ENCODE results near the gene RAVER2. TPM values are rescaled to one million over a fixed set of nuclear protein-coding genes. Genes with fewer than 3 reads are reported as not detected.

Gene RAVER2
- total RNA-seq, 1 donor from 2014 or later = 11.9 TPM

DNA sequence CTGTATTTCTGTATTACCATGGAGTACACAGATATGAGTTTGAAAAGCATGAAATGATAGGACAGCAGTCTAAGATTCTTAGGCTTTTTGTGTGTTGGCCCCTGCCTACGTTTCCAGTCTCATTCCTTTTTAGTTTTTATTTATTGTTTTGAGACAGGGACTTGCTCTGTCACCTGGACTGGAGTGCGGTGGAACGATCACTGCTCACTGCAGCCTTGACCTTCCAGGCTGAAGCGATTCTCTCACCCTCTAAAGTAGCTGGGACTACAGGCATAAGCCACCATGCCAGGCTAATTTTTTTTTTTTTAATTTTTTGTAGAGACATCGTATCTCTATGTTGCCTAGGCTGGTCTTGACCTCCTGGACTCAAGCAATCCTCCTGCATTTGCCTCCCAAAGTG, 3.8 kb downstream of the RAVER2 start:
- H3K4me3 Mint-ChIP-seq (ENCODE audit: unreplicated experiment) = no peak overlapping the region
- no peaks in the 10 kb centered on the region for H3K36me3 Mint-ChIP-seq (ENCODE audit: low read depth, unreplicated experiment)
- DNase-seq (ENCODE audit: low spot score) = no peak
- H3K4me1 Mint-ChIP-seq (ENCODE audit: unreplicated experiment) = peaks cover 17% of the 10 kb centered on the region
- H3K9me3 Mint-ChIP-seq (ENCODE audit: unreplicated experiment) = no peaks in the 10 kb centered on the region
- no peak overlapping the region for H3K27ac Mint-ChIP-seq (ENCODE audit: unreplicated experiment)
- TF ChIP-seq, protein P1, sequence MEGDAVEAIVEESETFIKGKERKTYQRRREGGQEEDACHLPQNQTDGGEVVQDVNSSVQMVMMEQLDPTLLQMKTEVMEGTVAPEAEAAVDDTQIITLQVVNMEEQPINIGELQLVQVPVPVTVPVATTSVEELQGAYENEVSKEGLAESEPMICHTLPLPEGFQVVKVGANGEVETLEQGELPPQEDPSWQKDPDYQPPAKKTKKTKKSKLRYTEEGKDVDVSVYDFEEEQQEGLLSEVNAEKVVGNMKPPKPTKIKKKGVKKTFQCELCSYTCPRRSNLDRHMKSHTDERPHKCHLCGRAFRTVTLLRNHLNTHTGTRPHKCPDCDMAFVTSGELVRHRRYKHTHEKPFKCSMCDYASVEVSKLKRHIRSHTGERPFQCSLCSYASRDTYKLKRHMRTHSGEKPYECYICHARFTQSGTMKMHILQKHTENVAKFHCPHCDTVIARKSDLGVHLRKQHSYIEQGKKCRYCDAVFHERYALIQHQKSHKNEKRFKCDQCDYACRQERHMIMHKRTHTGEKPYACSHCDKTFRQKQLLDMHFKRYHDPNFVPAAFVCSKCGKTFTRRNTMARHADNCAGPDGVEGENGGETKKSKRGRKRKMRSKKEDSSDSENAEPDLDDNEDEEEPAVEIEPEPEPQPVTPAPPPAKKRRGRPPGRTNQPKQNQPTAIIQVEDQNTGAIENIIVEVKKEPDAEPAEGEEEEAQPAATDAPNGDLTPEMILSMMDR (IDR thresholded peaks at IDR 0.05; ENCODE audit: unreplicated experiment) = no peak
- H3K27me3 Mint-ChIP-seq (ENCODE audit: unreplicated experiment) = no peaks in the 10 kb centered on the region

DNA sequence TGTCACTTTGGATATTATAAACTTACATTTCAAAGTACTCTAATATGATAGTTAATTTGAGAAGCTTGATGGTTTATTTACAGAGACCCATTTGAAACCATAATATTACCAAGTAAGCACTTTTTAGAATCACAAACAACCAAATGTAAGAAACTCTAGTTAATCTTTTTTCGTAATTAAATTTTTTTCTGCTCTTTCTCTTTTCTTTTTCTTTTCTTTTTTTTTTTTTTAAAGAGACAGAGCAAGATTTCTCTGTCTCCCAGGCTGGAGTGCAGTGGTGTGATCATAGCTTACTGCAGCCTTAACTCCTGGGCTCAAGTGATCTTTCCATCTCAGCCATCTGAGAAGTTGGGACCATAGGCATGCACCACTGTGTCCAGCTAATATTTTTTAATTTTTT, 5.2 kb downstream of the RAVER2 start:
- Mint-ChIP-seq H3K27ac (ENCODE audit: unreplicated experiment) (no peak overlapping the region), H3K9me3 (ENCODE audit: unreplicated experiment) (no peaks in the 10 kb centered on the region), H3K4me1 (ENCODE audit: unreplicated experiment) (peaks cover 20% of the 10 kb centered on the region), H3K27me3 (ENCODE audit: unreplicated experiment) (no peaks in the 10 kb centered on the region), H3K36me3 (ENCODE audit: low read depth, unreplicated experiment) (no peaks in the 10 kb centered on the region), H3K4me3 (ENCODE audit: unreplicated experiment) (no peak overlapping the region)
- TF ChIP-seq, protein P1 (IDR thresholded peaks at IDR 0.05; ENCODE audit: unreplicated experiment) = no peak
- no peak for DNase-seq (ENCODE audit: low spot score)

DNA sequence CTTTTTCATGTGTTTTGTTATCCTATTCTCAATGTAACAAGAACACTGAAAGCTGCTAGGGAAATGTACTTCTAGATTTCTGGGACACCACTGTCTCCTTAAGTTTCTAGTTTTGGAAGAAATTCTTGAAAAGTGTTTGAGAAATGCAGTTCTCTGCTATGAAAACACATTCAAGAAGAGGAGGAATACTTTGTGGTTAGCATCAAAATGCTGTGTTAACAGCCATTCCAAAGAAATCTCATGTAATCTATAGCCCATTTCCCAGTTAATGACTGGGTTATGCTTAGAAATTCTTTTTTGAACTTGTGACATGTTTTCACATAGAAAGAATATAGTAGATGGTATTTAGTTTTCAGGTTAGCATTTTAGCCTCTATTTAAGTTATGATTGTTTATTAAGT, 6.0 kb downstream of the RAVER2 start:
- Mint-ChIP-seq H3K27ac (ENCODE audit: unreplicated experiment) (no peak overlapping the region), H3K9me3 (ENCODE audit: unreplicated experiment) (no peaks in the 10 kb centered on the region), H3K4me1 (ENCODE audit: unreplicated experiment) (peaks cover 24% of the 10 kb centered on the region), H3K36me3 (ENCODE audit: low read depth, unreplicated experiment) (no peaks in the 10 kb centered on the region), H3K4me3 (ENCODE audit: unreplicated experiment) (no peak overlapping the region), H3K27me3 (ENCODE audit: unreplicated experiment) (no peaks in the 10 kb centered on the region)
- TF ChIP-seq, protein P1 (IDR thresholded peaks at IDR 0.05; ENCODE audit: unreplicated experiment) = no peak
- DNase-seq (ENCODE audit: low spot score) = no peak

DNA sequence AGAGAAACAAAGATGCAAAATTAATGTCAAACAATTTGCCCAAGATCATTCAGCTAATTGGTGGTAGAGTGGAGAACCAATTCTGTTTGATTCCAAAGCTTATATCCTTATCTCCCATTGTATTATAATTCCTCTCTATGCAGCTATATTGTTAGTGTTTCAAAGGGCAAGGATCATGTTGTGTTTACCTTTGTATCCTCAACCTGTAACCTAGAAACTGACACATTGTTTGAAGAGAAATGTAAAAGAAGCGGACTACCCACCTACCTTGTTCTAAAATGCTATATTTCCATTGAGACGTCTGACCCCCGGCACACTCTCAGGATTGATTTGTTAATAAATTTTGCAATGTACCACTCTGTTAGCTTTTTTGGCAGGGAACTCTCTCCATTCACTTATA, 9.3 kb downstream of the RAVER2 start:
- peaks cover 19% of the 10 kb centered on the region for H3K4me1 Mint-ChIP-seq (ENCODE audit: unreplicated experiment)
- H3K9me3 Mint-ChIP-seq (ENCODE audit: unreplicated experiment) = no peaks in the 10 kb centered on the region
- TF ChIP-seq, protein P1 (IDR thresholded peaks at IDR 0.05; ENCODE audit: unreplicated experiment) = no peak
- no peak overlapping the region for H3K27ac Mint-ChIP-seq (ENCODE audit: unreplicated experiment)
- no peaks in the 10 kb centered on the region for H3K27me3 Mint-ChIP-seq (ENCODE audit: unreplicated experiment)
- H3K4me3 Mint-ChIP-seq (ENCODE audit: unreplicated experiment) = no peak overlapping the region
- H3K36me3 Mint-ChIP-seq (ENCODE audit: low read depth, unreplicated experiment) = no peaks in the 10 kb centered on the region
- no peak for DNase-seq (ENCODE audit: low spot score)

- Mint-ChIP-seq H3K27me3 (ENCODE audit: unreplicated experiment) (no peaks in the 10 kb centered on the region), H3K36me3 (ENCODE audit: low read depth, unreplicated experiment) (no peaks in the 10 kb centered on the region), H3K4me1 (ENCODE audit: unreplicated experiment) (peaks cover 19% of the 10 kb centered on the region), H3K27ac (ENCODE audit: unreplicated experiment) (peak overlapping the region; percentile 85), H3K9me3 (ENCODE audit: unreplicated experiment) (no peaks in the 10 kb centered on the region), H3K4me3 (ENCODE audit: unreplicated experiment) (no peak overlapping the region)
- DNase-seq (ENCODE audit: low spot score) = no peak
- TF ChIP-seq, protein P1 (IDR thresholded peaks at IDR 0.05; ENCODE audit: unreplicated experiment) = no peak
Observed at GRCh38 chr1:64755361-64755760, 10.5 kb downstream of the RAVER2 start.

All from endothelial cell (in vitro differentiated cells).